ENCODE data around the gene SLC12A7. TPM values are rescaled to one million over a fixed set of nuclear protein-coding genes. Genes with fewer than 3 reads are reported as not detected.

SLC12A7 gene
- total and polyA plus RNA-seq, 12 donors: 36.3 to 208 (median 143) TPM

DNA sequence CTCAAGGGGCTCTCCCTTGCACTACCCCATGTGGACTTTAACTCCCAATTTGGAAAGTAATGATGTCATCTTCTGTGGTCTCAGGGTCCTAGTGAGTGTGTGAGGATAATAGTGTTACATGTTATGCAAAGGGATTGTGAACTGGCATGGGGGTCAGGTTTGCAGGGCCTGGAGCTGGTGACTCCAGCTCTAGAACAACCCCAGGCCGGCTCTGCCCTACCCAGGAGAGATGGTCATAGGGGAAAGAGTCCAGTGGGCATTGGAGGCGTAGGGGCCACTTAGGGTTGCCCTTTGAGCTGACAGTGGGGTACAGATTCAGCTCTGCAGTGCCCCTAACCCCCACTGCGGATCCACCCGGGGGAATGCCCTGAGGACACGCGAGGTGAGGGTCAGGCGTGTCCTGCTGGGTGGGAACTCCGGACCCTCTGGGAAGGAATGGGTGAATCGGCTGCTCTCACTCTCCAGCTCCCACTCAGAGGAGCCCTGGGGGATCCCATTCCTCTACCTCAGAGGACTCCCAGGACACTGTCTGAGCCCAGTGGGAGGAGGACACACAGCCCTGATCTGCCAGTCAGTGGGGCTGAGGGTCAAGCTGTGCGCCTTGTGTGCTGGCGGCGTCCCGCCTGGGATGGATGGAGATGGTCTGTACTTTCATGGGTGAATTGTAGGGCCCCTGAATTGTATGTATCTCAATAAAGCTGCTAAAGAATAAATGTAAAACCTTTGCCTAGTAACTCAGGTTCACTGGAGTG, 105.8 kb downstream of the SLC12A7 start:
- TF ChIP-seq, protein P1, sequence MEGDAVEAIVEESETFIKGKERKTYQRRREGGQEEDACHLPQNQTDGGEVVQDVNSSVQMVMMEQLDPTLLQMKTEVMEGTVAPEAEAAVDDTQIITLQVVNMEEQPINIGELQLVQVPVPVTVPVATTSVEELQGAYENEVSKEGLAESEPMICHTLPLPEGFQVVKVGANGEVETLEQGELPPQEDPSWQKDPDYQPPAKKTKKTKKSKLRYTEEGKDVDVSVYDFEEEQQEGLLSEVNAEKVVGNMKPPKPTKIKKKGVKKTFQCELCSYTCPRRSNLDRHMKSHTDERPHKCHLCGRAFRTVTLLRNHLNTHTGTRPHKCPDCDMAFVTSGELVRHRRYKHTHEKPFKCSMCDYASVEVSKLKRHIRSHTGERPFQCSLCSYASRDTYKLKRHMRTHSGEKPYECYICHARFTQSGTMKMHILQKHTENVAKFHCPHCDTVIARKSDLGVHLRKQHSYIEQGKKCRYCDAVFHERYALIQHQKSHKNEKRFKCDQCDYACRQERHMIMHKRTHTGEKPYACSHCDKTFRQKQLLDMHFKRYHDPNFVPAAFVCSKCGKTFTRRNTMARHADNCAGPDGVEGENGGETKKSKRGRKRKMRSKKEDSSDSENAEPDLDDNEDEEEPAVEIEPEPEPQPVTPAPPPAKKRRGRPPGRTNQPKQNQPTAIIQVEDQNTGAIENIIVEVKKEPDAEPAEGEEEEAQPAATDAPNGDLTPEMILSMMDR (IDR thresholded peaks at IDR 0.05): no peak
- H3K4me3 ChIP-seq: peak overlapping the region in 1 of 10 donors; percentile 58
- peak; percentile 3 to 10 for DNase-seq
- H3K27ac ChIP-seq: no peak overlapping the region
- H3K9me3 ChIP-seq: no peaks in the 10 kb centered on the region
- ATAC-seq: no peak
- peaks cover 0 to 73% (median 28%) of the 10 kb centered on the region in 7 donors for H3K27me3 ChIP-seq
- WGBS, 2 donors: 96 to 98% methylated on average over 13 of the region's 13 CpGs
- H3K4me1 ChIP-seq: peaks cover 14 to 50% (median 31%) of the 10 kb centered on the region in 9 donors
- no peaks in the 10 kb centered on the region for H3K36me3 ChIP-seq
- intact Hi-C loops (cut with DNase I): loop anchor here in 6 of 10 donors (5.0 kb wide), 3 partner anchors 84 to 136 kb away; no protein-coding TSS in a partner anchor

DNA sequence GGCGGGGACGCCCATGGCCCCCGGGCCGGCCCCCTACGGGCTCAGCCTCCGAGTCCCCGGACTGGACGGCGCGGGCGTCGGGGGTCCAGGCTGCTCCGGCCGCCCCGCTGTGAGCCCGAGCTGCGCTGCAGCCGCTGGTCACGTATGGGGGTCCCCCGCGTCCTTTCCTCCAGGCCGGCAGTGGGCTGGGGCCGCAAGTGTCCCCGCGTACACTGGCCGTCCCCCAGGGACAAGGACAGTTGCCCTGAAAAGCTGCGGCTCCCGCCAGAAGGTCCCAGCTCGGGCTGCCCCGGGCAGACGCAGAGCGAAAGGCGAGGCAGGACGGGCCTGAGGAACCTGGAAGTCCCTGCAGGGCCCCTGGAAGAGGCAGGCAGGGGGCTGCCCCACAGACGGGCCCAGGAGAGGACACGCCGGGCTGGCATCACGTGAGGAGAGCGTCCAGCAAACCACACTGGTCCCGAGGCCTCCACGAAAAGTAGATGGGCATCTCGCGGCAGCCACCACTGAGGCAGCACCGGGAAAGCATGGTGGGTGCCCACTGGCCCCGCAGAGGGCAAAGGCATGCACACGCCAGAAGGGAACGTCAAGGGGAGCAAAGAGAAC, 106.5 kb downstream of the SLC12A7 start:
- intact Hi-C loops (cut with DNase I): loop anchor here in 6 of 10 donors (5.0 kb wide), 3 partner anchors 83 to 137 kb away; no protein-coding TSS in a partner anchor
- Histone ChIP-seq H3K4me1 (peaks cover 10 to 43% (median 26%) of the 10 kb centered on the region in 9 donors), H3K4me3 (peak overlapping the region; percentile 24 to 64 (median 58)), H3K27me3 (peaks cover 0 to 66% (median 24%) of the 10 kb centered on the region in 7 donors), H3K9me3 (no peaks in the 10 kb centered on the region), H3K36me3 (no peaks in the 10 kb centered on the region), H3K27ac (peak overlapping the region in 9 of 10 donors; percentile 50 to 80 (median 69))
- peak in 3 of 8 donors; percentile 6 to 22 (median 7) for ATAC-seq
- TF ChIP-seq, protein P1 (IDR thresholded peaks at IDR 0.05): no peak
- DNase-seq: peak in 1 of 2 donors; percentile 5
- 40 to 48% methylated on average over 47 of the region's 47 CpGs for WGBS, 2 donors

DNA sequence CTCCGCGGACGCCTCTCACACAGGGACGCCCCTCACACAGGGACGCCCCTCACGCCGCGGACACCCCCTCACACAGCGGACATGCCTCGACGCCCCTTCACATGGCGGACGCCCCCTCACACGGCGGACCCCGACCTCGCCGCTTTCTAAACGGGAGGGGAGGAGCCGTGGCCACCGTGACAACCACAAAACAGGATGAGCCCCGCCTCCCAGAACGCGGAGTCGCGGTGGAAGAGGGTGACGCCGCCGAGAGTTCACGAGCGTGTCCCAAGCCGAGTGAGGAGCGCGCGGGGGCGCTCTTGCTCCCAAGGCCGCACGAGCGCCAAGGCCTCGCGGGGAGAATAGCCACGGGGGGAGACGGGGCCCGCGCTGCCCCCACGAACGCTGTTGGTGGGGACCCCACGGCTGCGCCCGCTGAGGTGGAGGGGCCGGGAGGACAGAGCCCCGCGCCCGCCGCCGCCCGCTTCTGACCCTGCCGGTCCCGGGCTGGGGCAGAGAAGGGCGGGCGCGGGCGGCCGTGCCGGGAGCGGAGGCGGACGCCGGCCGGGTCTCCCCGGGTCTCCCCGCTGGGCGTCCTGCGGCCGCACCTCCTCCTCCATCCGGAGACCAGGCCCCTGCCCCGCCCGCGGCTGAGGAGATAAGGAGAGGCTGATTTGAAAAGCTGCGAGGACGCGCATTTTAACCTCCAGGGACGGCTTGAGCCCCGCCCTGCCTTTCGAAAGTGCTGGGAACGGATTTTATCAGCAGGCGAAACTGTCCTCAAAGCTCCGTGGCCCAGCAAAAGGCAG, 107.2 kb downstream of the SLC12A7 start:
- Histone ChIP-seq H3K4me1 (peaks cover 3 to 36% (median 19%) of the 10 kb centered on the region in 9 donors), H3K9me3 (no peaks in the 10 kb centered on the region), H3K36me3 (no peaks in the 10 kb centered on the region), H3K4me3 (peak overlapping the region; percentile 24 to 64 (median 58)), H3K27ac (peak overlapping the region in 9 of 10 donors; percentile 50 to 80 (median 69)), H3K27me3 (peaks cover 0 to 59% (median 19%) of the 10 kb centered on the region in 7 donors)
- ATAC-seq (peak; percentile 70 to 87 (median 81)), DNase-seq (peak; percentile 81 to 87)
- whole genome bisulfite sequencing, 2 donors: 1 to 2% methylated on average over 78 to 85 of the region's 88 CpGs
- TF ChIP-seq, protein P1 (IDR thresholded peaks at IDR 0.05): peak; percentile 14 to 76 (median 57)
- intact Hi-C loops (cut with DNase I): loop anchor here in 7 of 10 donors (5.0 kb wide), 3 partner anchors 82 to 138 kb away; no protein-coding TSS in a partner anchor
